ENCODE data around the gene AREL1.

AREL1 gene

DNA sequence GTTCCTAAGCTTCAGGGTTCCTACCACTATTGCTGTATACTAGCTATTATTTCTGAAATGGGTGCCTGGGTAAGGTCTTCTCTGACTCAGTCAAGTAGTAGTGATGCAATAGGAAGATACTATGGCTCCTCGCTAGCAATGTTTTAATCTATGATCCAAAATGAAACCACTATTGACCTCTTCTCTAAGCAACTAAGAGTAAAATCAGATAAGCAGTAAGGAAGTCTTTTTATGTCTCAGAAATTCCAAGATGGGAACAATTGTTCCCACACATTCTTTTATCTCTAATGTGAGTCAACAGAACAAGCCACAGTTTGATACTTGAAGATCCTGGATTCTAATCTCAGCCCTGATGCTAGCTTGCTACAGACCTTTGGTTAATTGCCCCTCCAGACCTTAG is 45.1 kb downstream of the AREL1 start:
- DNase-seq = peak; percentile 58
- in situ Hi-C loops (cut with HindIII; ENCODE audit: low pct_ligation_motif_present, low sequenced_read_pairs) = no loop called here
- TF ChIP-seq, protein P1, sequence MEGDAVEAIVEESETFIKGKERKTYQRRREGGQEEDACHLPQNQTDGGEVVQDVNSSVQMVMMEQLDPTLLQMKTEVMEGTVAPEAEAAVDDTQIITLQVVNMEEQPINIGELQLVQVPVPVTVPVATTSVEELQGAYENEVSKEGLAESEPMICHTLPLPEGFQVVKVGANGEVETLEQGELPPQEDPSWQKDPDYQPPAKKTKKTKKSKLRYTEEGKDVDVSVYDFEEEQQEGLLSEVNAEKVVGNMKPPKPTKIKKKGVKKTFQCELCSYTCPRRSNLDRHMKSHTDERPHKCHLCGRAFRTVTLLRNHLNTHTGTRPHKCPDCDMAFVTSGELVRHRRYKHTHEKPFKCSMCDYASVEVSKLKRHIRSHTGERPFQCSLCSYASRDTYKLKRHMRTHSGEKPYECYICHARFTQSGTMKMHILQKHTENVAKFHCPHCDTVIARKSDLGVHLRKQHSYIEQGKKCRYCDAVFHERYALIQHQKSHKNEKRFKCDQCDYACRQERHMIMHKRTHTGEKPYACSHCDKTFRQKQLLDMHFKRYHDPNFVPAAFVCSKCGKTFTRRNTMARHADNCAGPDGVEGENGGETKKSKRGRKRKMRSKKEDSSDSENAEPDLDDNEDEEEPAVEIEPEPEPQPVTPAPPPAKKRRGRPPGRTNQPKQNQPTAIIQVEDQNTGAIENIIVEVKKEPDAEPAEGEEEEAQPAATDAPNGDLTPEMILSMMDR (IDR thresholded peaks at IDR 0.05; ENCODE audit: low read depth, low read length, missing control alignments) = no peak
- Histone ChIP-seq H3K4me3 (ENCODE audit: low read depth, low read length) (no peak overlapping the region), H3K27ac (peak overlapping the region; percentile 69), H3K36me3 (replicated peaks) (peaks cover 53% of the 10 kb centered on the region), H3K27me3 (replicated peaks) (no peaks in the 10 kb centered on the region)

DNA sequence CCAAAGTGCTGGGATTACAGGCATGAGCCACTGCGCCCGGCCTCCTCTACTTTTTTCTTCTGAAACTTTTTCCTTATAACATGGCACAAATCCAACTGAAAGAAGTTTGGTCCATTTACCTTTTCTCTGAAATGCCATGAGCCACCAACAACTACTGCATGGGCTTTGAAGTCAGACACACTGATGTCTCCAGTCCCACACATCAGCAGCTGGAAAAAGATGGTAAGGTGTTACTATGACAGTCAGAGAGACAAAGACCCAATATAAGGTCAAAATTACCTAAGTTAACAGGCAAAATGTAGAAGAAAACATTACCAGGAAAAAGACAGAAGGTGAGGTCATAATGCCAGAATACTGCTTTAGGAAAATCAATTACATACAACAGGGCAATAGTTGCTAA is 48.2 kb downstream of the AREL1 start:
- DNase-seq = no peak
- H3K27me3 ChIP-seq (replicated peaks) = no peaks in the 10 kb centered on the region
- no peak overlapping the region for H3K27ac ChIP-seq
- peaks cover 53% of the 10 kb centered on the region for H3K36me3 ChIP-seq (replicated peaks)
- TF ChIP-seq, protein P1 (IDR thresholded peaks at IDR 0.05; ENCODE audit: low read depth, low read length, missing control alignments) = no peak
- H3K4me3 ChIP-seq (ENCODE audit: low read depth, low read length) = no peak overlapping the region
- in situ Hi-C loops (cut with HindIII; ENCODE audit: low pct_ligation_motif_present, low sequenced_read_pairs) = no loop called here

DNA sequence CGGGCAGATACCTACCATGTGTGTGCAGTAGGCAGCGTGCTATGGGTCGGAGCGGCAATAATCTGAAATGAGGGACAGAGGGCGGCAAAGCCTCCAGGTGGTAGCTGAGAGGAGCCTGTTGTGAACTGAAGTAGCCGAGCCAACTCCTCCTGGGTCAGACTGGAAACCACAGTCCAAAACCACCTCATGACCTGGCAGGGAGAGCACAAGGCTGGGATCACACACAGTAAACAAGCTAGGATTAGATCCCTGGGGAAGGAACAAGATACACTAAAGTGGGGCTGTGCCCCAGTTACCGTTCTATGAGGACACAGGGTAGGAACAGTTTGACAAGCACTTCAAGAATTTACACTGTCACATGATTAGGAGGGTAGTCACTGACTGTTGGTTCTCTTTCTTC is 49.0 kb downstream of the AREL1 start:
- Histone ChIP-seq H3K4me3 (ENCODE audit: low read depth, low read length) (no peak overlapping the region), H3K36me3 (replicated peaks) (peaks cover 45% of the 10 kb centered on the region), H3K27me3 (replicated peaks) (no peaks in the 10 kb centered on the region), H3K27ac (no peak overlapping the region)
- no peak for DNase-seq
- TF ChIP-seq, protein P1 (IDR thresholded peaks at IDR 0.05; ENCODE audit: low read depth, low read length, missing control alignments) = no peak
- in situ Hi-C loops (cut with HindIII; ENCODE audit: low pct_ligation_motif_present, low sequenced_read_pairs) = no loop called here

DNA sequence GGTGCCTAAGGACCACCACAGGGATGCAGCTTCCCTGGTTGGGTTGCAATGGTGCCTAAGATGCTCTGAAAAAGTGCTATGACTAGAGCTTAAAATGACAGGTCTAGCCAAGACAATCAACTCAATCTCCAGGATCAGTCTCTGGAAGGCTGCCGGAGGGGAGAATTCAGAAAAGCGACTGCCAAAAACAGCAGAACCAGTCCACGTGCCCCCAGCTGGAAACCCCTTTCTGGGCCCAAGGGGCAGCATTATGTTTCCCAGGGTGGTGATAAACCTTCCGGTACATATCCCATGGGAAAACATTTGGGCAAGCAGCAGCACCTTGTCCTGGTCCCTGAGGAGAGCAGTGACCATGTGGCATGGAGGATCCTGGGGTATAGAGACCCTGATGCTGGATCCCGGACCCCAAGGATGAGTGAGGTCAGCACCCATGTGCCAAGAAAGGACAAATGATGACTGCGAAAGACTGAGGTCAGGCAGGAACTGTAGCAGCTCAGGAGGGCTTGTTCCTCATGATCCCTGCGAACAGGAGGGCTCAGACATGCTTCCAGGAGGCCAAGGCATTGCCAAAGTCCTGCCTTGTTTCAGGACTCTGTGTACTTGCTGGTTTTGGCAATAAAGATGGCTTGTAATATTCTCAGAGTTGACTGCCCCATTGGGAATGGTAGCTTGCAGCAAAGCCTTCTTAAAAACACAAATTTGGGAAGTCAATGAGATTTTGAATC is 51.0 kb downstream of the AREL1 start:
- in situ Hi-C loops (cut with HindIII; ENCODE audit: low pct_ligation_motif_present, low sequenced_read_pairs) = no loop called here
- TF ChIP-seq, protein P1 (IDR thresholded peaks at IDR 0.05; ENCODE audit: low read depth, low read length, missing control alignments) = no peak
- H3K27ac ChIP-seq = no peak overlapping the region

DNA sequence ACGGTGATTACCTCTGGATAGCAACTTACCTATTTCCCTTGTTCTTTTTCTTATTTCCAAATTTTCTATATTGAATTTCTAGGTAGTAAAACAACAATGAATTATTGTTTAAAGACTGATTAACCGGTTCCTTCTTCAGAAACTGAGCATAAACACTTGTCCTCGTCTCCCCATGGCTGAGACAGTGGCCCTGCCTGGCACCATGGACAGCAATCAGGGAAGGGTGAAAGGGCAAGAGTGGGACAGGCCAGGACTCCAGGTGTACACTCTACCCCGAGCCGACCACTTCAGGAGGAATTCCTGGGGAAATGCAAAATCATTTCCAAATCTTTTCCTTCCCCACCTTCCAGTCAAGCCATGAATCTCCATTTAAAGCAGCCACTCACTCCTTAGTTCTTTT is 52.0 kb downstream of the AREL1 start:
- DNase-seq = no peak
- in situ Hi-C loops (cut with HindIII; ENCODE audit: low pct_ligation_motif_present, low sequenced_read_pairs) = no loop called here
- H3K36me3 ChIP-seq (replicated peaks) = peaks cover 31% of the 10 kb centered on the region
- no peak overlapping the region for H3K27ac ChIP-seq
- H3K4me3 ChIP-seq (ENCODE audit: low read depth, low read length) = no peak overlapping the region
- TF ChIP-seq, protein P1 (IDR thresholded peaks at IDR 0.05; ENCODE audit: low read depth, low read length, missing control alignments) = no peak
- no peaks in the 10 kb centered on the region for H3K27me3 ChIP-seq (replicated peaks)

More for the DNA sequence above, 51.0 kb downstream of the AREL1 start:
- Histone ChIP-seq H3K27me3 (replicated peaks) (no peaks in the 10 kb centered on the region), H3K36me3 (replicated peaks) (peaks cover 36% of the 10 kb centered on the region), H3K4me3 (ENCODE audit: low read depth, low read length) (no peak overlapping the region)
- DNase-seq = no peak

DNA sequence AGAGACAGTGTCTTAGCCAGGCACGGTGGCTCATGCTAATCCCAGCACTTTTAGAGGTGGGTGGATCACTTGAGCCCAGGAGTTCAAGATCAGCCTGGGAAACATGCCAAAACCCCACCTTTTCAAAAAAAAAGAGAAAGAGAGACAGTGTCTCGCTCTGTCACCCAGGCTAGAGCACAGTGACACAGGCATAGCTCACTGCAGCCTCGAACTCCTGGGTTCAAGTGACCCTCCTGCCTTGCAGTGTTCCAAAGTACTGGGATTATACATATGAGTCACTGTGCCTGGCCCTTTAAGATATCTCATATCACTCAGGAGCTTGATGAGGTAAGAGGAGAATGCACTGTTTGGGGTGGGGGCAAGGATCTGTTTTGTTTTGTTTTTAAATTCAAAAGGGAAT is 52.7 kb downstream of the AREL1 start:
- DNase-seq = no peak
- in situ Hi-C loops (cut with HindIII; ENCODE audit: low pct_ligation_motif_present, low sequenced_read_pairs) = no loop called here
- H3K27me3 ChIP-seq (replicated peaks) = no peaks in the 10 kb centered on the region
- no peak overlapping the region for H3K4me3 ChIP-seq (ENCODE audit: low read depth, low read length)
- TF ChIP-seq, protein P1 (IDR thresholded peaks at IDR 0.05; ENCODE audit: low read depth, low read length, missing control alignments) = no peak
- no peak overlapping the region for H3K27ac ChIP-seq
- H3K36me3 ChIP-seq (replicated peaks) = peaks cover 24% of the 10 kb centered on the region

Data from brain microvascular endothelial cell (primary cell).